IMR-90 (cell line): ENCODE results near the gene RASGEF1C. TPM values are rescaled to one million over a fixed set of nuclear protein-coding genes. Genes with fewer than 3 reads are reported as not detected.

ENCODE experiments used
- ATAC-seq: fragments of 200-7000 bp; cut with Tn5 transposase; 2 replicates; pipeline ENCODE4 v1.9.1; 2020; ENCODE audit warnings: low read depth, mild to moderate bottlenecking, moderate library complexity
- BruUV-seq: library from RNA; stranded (reverse); fragments of 400-500 nt; replicated peaks from 2 replicates; lab custom pipeline; 2021; lab: Mats Ljungman, UMichigan
- CTCF ChIA-PET: fragments of 300-600 bp; formaldehyde crosslinking; extraction: SDS; loops from one replicate; lab custom pipeline; 2021; ENCODE audit warnings: antibody characterized with exemption; lab: Yijun Ruan, JAX
- POLR2A ChIA-PET: fragments of 300-600 bp; sonication (Branson Sonifier 250); formaldehyde crosslinking; loops from one replicate; lab custom pipeline; 2022; ENCODE audit warnings: antibody characterized with exemption; ENCODE audit not compliant: unreplicated experiment; lab: Charles Lee
- DNase-seq: peaks from one replicate; pipeline ENCODE4 v3.0.0; 2013
- H2AFZ ChIP-seq: replicated peaks from 2 replicates; pipeline ENCODE3; 2013; ENCODE audit warnings: low read length, mild to moderate bottlenecking; ENCODE audit not compliant: poor library complexity
- H2AK5ac ChIP-seq: 2 replicates; pipeline ENCODE4 v1.6.1; 2013; ENCODE audit warnings: low read depth, low read length, inconsistent platforms
- H2AK9ac ChIP-seq: replicated peaks from 2 replicates; pipeline ENCODE3; 2013; ENCODE audit warnings: mild to moderate bottlenecking, low read depth, low read length, moderate library complexity; ENCODE audit not compliant: poor library complexity
- H2BK120ac ChIP-seq: 2 replicates; pipeline ENCODE4 v1.6.1; 2013; ENCODE audit warnings: low read depth, low read length, inconsistent platforms
- H2BK15ac ChIP-seq: 3 replicates; pipeline ENCODE4 v1.6.1; 2013; ENCODE audit warnings: low read depth, low read length, inconsistent platforms
- H2BK20ac ChIP-seq: 2 replicates; pipeline ENCODE4 v1.6.1; 2013; ENCODE audit warnings: low read depth, mild to moderate bottlenecking, inconsistent platforms, low read length, moderate library complexity
- H2BK5ac ChIP-seq: 2 replicates; pipeline ENCODE4 v1.6.1; 2013; ENCODE audit warnings: mild to moderate bottlenecking, low read depth, low read length, inconsistent platforms; ENCODE audit not compliant: poor library complexity, severe bottlenecking
- H3K14ac ChIP-seq: replicated peaks from 2 replicates; pipeline ENCODE4 v1.6.1; 2013; ENCODE audit warnings: low read depth, low read length, inconsistent platforms
- H3K18ac ChIP-seq: 2 replicates; pipeline ENCODE4 v1.6.1; 2013; ENCODE audit warnings: low read depth, low read length, control low read depth
- H3K23ac ChIP-seq: 2 replicates; pipeline ENCODE4 v1.6.1; 2013; ENCODE audit warnings: low read depth, low read length, inconsistent platforms
- H3K27ac ChIP-seq: 2 replicates; pipeline ENCODE4 v1.5.1; 2013; ENCODE audit warnings: mild to moderate bottlenecking, control low read depth, low read length; ENCODE audit not compliant: insufficient read depth
- H3K27me3 ChIP-seq: 2 replicates; pipeline ENCODE4 v1.6.1; 2013; ENCODE audit warnings: low read length; ENCODE audit not compliant: control insufficient read depth, insufficient read depth
- H3K36me3 ChIP-seq: 2 replicates; pipeline ENCODE4 v1.6.1; 2013; ENCODE audit warnings: low read length, mixed read lengths; ENCODE audit not compliant: control insufficient read depth, insufficient read depth
- H3K4ac ChIP-seq: 2 replicates; pipeline ENCODE4 v1.6.1; 2013; ENCODE audit warnings: low read depth, low read length, inconsistent platforms
- H3K4me1 ChIP-seq: 2 replicates; pipeline ENCODE4 v1.6.1; 2013; ENCODE audit warnings: low read length, mixed read lengths; ENCODE audit not compliant: control insufficient read depth, insufficient read depth
- H3K4me2 ChIP-seq: 2 replicates; pipeline ENCODE4 v1.6.1; 2013; ENCODE audit warnings: low read depth, mild to moderate bottlenecking, control low read depth, low read length, moderate library complexity
- H3K4me3 ChIP-seq: 2 replicates; pipeline ENCODE4 v1.5.1; 2013; ENCODE audit warnings: low read depth, mild to moderate bottlenecking, control low read depth, low read length, moderate library complexity; ENCODE audit not compliant: insufficient read depth
- H3K56ac ChIP-seq: 2 replicates; pipeline ENCODE4 v1.6.1; 2013; ENCODE audit warnings: low read length, inconsistent platforms; ENCODE audit not compliant: insufficient read depth; ENCODE audit errors: extremely low read depth
- H3K79me1 ChIP-seq, 2 experiments: 2 replicates each; pipeline ENCODE4 v1.6.1; 2013; ENCODE audit warnings: low read length in 2 of 2, inconsistent platforms in 1 of 2, low read depth in 1 of 2
- H3K9ac ChIP-seq: 2 replicates; pipeline ENCODE4 v1.6.1; 2013; ENCODE audit warnings: low read depth, low read length, control low read depth
- H3K9me1 ChIP-seq: 2 replicates; pipeline ENCODE4 v1.6.1; 2013; ENCODE audit warnings: low read length, inconsistent platforms; ENCODE audit not compliant: insufficient read depth
- H3K9me3 ChIP-seq: 2 replicates; pipeline ENCODE4 v1.6.1; 2013; ENCODE audit warnings: low read length; ENCODE audit not compliant: control insufficient read depth, insufficient read depth
- H4K20me1 ChIP-seq: 2 replicates; pipeline ENCODE4 v1.6.1; 2013; ENCODE audit warnings: low read length, inconsistent platforms; ENCODE audit not compliant: insufficient read depth
- H4K5ac ChIP-seq: 2 replicates; pipeline ENCODE4 v1.6.1; 2013; ENCODE audit warnings: mild to moderate bottlenecking, low read depth, low read length, control low read depth
- H4K8ac ChIP-seq, 2 experiments: 2 replicates each; pipeline ENCODE4 v1.6.1; 2013; ENCODE audit warnings: low read depth in 2 of 2, low read length in 2 of 2, control low read depth in 1 of 2, inconsistent platforms in 1 of 2
- H4K91ac ChIP-seq: 2 replicates; pipeline ENCODE4 v1.6.1; 2013; ENCODE audit warnings: low read depth, low read length, inconsistent platforms; ENCODE audit not compliant: insufficient read depth
- CHD1 ChIP-seq: IDR thresholded peaks from 2 replicates; pipeline ENCODE4 v1.6.1; 2012; ENCODE audit warnings: low read depth, low read length, improper control_type of control experiment
- CTCF ChIP-seq: conservative IDR thresholded peaks from 2 replicates; pipeline ENCODE4 v1.5.1; 2012; ENCODE audit warnings: mild to moderate bottlenecking, low read depth, low read length, improper control_type of control experiment
- MAFK ChIP-seq: IDR thresholded peaks from 2 replicates; pipeline ENCODE4 v1.6.1; 2012; ENCODE audit warnings: low read depth, low read length, improper control_type of control experiment
- MAZ ChIP-seq: IDR thresholded peaks from 2 replicates; pipeline ENCODE4 v1.6.1; 2012; ENCODE audit warnings: low read depth, mild to moderate bottlenecking, low read length, improper control_type of control experiment, moderate library complexity, borderline replicate concordance
- MXI1 ChIP-seq: IDR thresholded peaks from 2 replicates; pipeline ENCODE4 v1.6.1; 2012; ENCODE audit warnings: low read depth, mild to moderate bottlenecking, low read length, moderate library complexity, borderline replicate concordance
- NFE2L2 ChIP-seq: fragments of 150-350 bp; IDR thresholded peaks from 2 replicates; pipeline ENCODE4 v1.6.1; 2016; ENCODE audit warnings: low read depth, mild to moderate bottlenecking, low read length
- POLR2A ChIP-seq: IDR thresholded peaks from 2 replicates; pipeline ENCODE4 v1.6.1; 2012; ENCODE audit warnings: mild to moderate bottlenecking, low read depth, low read length
- RAD21 ChIP-seq: IDR thresholded peaks from 2 replicates; pipeline ENCODE4 v1.6.1; 2012; ENCODE audit warnings: low read length, improper control_type of control experiment
- RFX5 ChIP-seq: IDR thresholded peaks from 2 replicates; pipeline ENCODE4 v1.8.0; 2012; ENCODE audit warnings: low read depth, mild to moderate bottlenecking, low read length, moderate library complexity
- SMC3 ChIP-seq: fragments of 150-350 bp; IDR thresholded peaks from 2 replicates; pipeline ENCODE4 v1.6.1; 2016; ENCODE audit warnings: low read depth, mild to moderate bottlenecking, antibody characterized with exemption, low read length, moderate library complexity
- WGBS, 2 experiments: methylation state at CpG; one replicate each; pipeline versions ENCODE4 v1.1.5 to v1.1.7; 2013; ENCODE audit warnings: missing lambda C conversion rate in 2 of 2; ENCODE audit not compliant: insufficient read length in 1 of 2; ENCODE audit errors: extremely low coverage in 2 of 2; 5-methylcytosine and 5-hydroxymethylcytosine counted together
- dilution Hi-C: fragments of 300-500 bp; cut with HindIII; formaldehyde crosslinking; loops from one replicate; pipeline ENCODE4 v1.14.3; 2018; ENCODE audit warnings: low sequenced_read_pairs; ENCODE audit not compliant: unreplicated experiment
- in situ Hi-C: fragments of 300-500 bp; cut with MboI; formaldehyde crosslinking; loops from 3 replicates; pipeline ENCODE4 v1.14.3; 2019; ENCODE audit warnings: low sequenced_read_pairs, inconsistent platforms, mixed read lengths
- intact Hi-C: fragments of 100-400 bp; cut with micrococcal nuclease; formaldehyde crosslinking; loops from 2 replicates; pipeline ENCODE4 v1.10.0; 2022
- polyA plus RNA-seq, 3 experiments: library from polyadenylated mRNA; depleted of rRNA; stranded (reverse); fragments of >200 nt; gene quantifications; 2 replicates each; pipeline ENCODE4 v1.2.3, GENCODE V29; 2012; ENCODE audit warnings: low replicate concordance in 1 of 3
- total RNA-seq: library from RNA; depleted of rRNA; stranded (reverse); fragments of >200 nt; gene quantifications from 2 replicates; pipeline ENCODE4 v1.2.3, GENCODE V29; 2012
- TF ChIP-seq, protein P1 (sequence below): fragments of 150-350 bp; IDR thresholded peaks from 2 replicates; pipeline ENCODE4 v1.6.1; 2017; ENCODE audit warnings: mild to moderate bottlenecking, antibody characterized with exemption, low read length, low read depth

RASGEF1C gene
- total and polyA plus RNA-seq, 2 of the 4 experiments (the other 2 are of a cell fraction) = not detected

- H2AK5ac ChIP-seq = no peak overlapping the region
- no peak overlapping the region for H3K4me3 ChIP-seq
- no peak overlapping the region for H2AK9ac ChIP-seq
- no peak overlapping the region for H2BK120ac ChIP-seq
- no peaks in the 10 kb centered on the region; the same call in 1 of the 2 replicates for H3K9me3 ChIP-seq
- ATAC-seq (no peak), DNase-seq (no peak)
- H3K14ac ChIP-seq = no peak overlapping the region
- no peak overlapping the region for H3K23ac ChIP-seq
- intact Hi-C loops (no loop called here), in situ Hi-C loops (loop anchor here (25.0 kb wide), 1 partner anchor 323 kb away; no protein-coding TSS in a partner anchor), dilution Hi-C loops (no loop called here)
- peaks cover 2% of the 10 kb centered on the region; the same call in 1 of the 2 replicates for H3K4me1 ChIP-seq
- no peak overlapping the region for H3K4me2 ChIP-seq
- H3K4ac ChIP-seq = no peak overlapping the region
- ChIA-PET POLR2A (no interaction called here), CTCF (no interaction called here)
- TF ChIP-seq NFE2L2 (no peak), CTCF (no peak), MAZ (no peak), POLR2A (no peak), SMC3 (no peak), MXI1 (no peak), RAD21 (no peak), MAFK (no peak), RFX5 (no peak), CHD1 (no peak)
- TF ChIP-seq, protein P1, sequence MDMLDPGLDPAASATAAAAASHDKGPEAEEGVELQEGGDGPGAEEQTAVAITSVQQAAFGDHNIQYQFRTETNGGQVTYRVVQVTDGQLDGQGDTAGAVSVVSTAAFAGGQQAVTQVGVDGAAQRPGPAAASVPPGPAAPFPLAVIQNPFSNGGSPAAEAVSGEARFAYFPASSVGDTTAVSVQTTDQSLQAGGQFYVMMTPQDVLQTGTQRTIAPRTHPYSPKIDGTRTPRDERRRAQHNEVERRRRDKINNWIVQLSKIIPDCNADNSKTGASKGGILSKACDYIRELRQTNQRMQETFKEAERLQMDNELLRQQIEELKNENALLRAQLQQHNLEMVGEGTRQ = no peak
- H3K9ac ChIP-seq = no peak overlapping the region
- no peaks in the 10 kb centered on the region; the same call in 1 of the 2 replicates for H4K20me1 ChIP-seq
- WGBS, 2 experiments = 80% methylated on average over 1 of the region's 6 CpGs; no CpG with 5 or more reads in 1 of the 2 experiments
- H4K8ac ChIP-seq = no peak overlapping the region
- H2AFZ ChIP-seq = no peak overlapping the region
- H2BK20ac ChIP-seq = no peak overlapping the region
- H4K5ac ChIP-seq = no peak overlapping the region
- H3K27ac ChIP-seq = no peak overlapping the region
- no peak overlapping the region for H2BK15ac ChIP-seq
- H2BK5ac ChIP-seq = no peak overlapping the region
- H3K27me3 ChIP-seq = peaks cover 24% of the 10 kb centered on the region; the same call in 1 of the 2 replicates
- no peaks in the 10 kb centered on the region for H3K79me1 ChIP-seq
- no TSS peak for BruUV-seq
- H3K56ac ChIP-seq = no peak overlapping the region
- H3K18ac ChIP-seq = no peak overlapping the region
- H3K36me3 ChIP-seq = no peaks in the 10 kb centered on the region
- H3K9me1 ChIP-seq = no peaks in the 10 kb centered on the region
- no peak overlapping the region for H4K91ac ChIP-seq
These were observed 69.3 kb downstream of the RASGEF1C start for GRCh38 chr5:180139731-180140055.
